ENCODE results near the gene KDELR3. TPM values are rescaled to one million over a fixed set of nuclear protein-coding genes. Genes with fewer than 3 reads are reported as not detected.

Gene KDELR3
- total RNA-seq, 1 donor from 2014 or later: 7.1 TPM

- FAIRE-seq (no peak), DNase-seq (ENCODE audit: low read depth) (no peak)
- no peak for TF ChIP-seq CTCF (IDR thresholded peaks at IDR 0.05; ENCODE audit: insufficient read depth, low read length, severe bottlenecking)
- peaks cover 3% of the 10 kb centered on the region for H3K27me3 ChIP-seq (ENCODE audit: control insufficient read depth, insufficient read depth, low read length)
- no peak overlapping the region for H3K4me3 ChIP-seq (ENCODE audit: low read depth, low read length)
- no peaks in the 10 kb centered on the region for H3K36me3 ChIP-seq (ENCODE audit: control insufficient read depth, insufficient read depth, low read length)
These were observed 27.0 kb upstream of the KDELR3 start for GRCh38 chr22:38440747-38441350.

- DNase-seq (ENCODE audit: low read depth) (no peak), FAIRE-seq (no peak)
- Histone ChIP-seq H3K36me3 (ENCODE audit: control insufficient read depth, insufficient read depth, low read length) (no peaks in the 10 kb centered on the region), H3K27me3 (ENCODE audit: control insufficient read depth, insufficient read depth, low read length) (peaks cover 3% of the 10 kb centered on the region), H3K4me3 (ENCODE audit: low read depth, low read length) (no peak overlapping the region)
- no peak for TF ChIP-seq CTCF (IDR thresholded peaks at IDR 0.05; ENCODE audit: insufficient read depth, low read length, severe bottlenecking)
These were observed 26.1 kb upstream of the KDELR3 start for GRCh38 chr22:38441620-38442287.

GRCh38 chr22:38442967-38443627, 24.8 kb upstream of the KDELR3 start:
- TF ChIP-seq CTCF (IDR thresholded peaks at IDR 0.05; ENCODE audit: insufficient read depth, low read length, severe bottlenecking): no peak
- peaks cover 3% of the 10 kb centered on the region for H3K27me3 ChIP-seq (ENCODE audit: control insufficient read depth, insufficient read depth, low read length)
- no peak for FAIRE-seq

GRCh38 chr22:38443628-38444521, 24.0 kb upstream of the KDELR3 start:
- H3K36me3 ChIP-seq (ENCODE audit: control insufficient read depth, insufficient read depth, low read length): no peaks in the 10 kb centered on the region
- H3K4me3 ChIP-seq (ENCODE audit: low read depth, low read length): no peak overlapping the region
- peaks cover 3% of the 10 kb centered on the region for H3K27me3 ChIP-seq (ENCODE audit: control insufficient read depth, insufficient read depth, low read length)
- TF ChIP-seq CTCF (IDR thresholded peaks at IDR 0.05; ENCODE audit: insufficient read depth, low read length, severe bottlenecking): no peak
- DNase-seq (ENCODE audit: low read depth) (no peak), FAIRE-seq (no peak)

More at GRCh38 chr22:38442967-38443627, 24.8 kb upstream of the KDELR3 start:
- no peak for DNase-seq (ENCODE audit: low read depth)
- no peak overlapping the region for H3K4me3 ChIP-seq (ENCODE audit: low read depth, low read length)
- no peaks in the 10 kb centered on the region for H3K36me3 ChIP-seq (ENCODE audit: control insufficient read depth, insufficient read depth, low read length)

GRCh38 chr22:38444783-38445182, 23.1 kb upstream of the KDELR3 start:
- no peak for TF ChIP-seq CTCF (IDR thresholded peaks at IDR 0.05; ENCODE audit: insufficient read depth, low read length, severe bottlenecking)
- no peak for DNase-seq (ENCODE audit: low read depth)
- Histone ChIP-seq H3K36me3 (ENCODE audit: control insufficient read depth, insufficient read depth, low read length) (no peaks in the 10 kb centered on the region), H3K4me3 (ENCODE audit: low read depth, low read length) (no peak overlapping the region), H3K27me3 (ENCODE audit: control insufficient read depth, insufficient read depth, low read length) (peaks cover 3% of the 10 kb centered on the region)
- no peak for FAIRE-seq

Measured in bronchial epithelial cell (primary cell).